GM18861 (cell line): Measurements from ENCODE around the gene MOGAT1.
A peak's percentile ranks its signal among the peaks of the same experiment; 100 is the strongest.
"Not testable (repeated sequence)": the region's sequence is repeated elsewhere in the genome, so short reads cannot be mapped to it uniquely, and the experiment has no call there.

Experiments
- ATAC-seq: cut with Tn5 transposase; IDR thresholded peaks from one replicate; pipeline ENCODE4 v1.9.1; 2021; ENCODE audit not compliant: unreplicated experiment

MOGAT1 gene

GRCh38 chr2:222738809-222739208, 67.4 kb downstream of the MOGAT1 start:
- no peak for ATAC-seq

- no peak for ATAC-seq
Observed at GRCh38 chr2:222739939-222740338, 68.5 kb downstream of the MOGAT1 start.

GRCh38 chr2:222743251-222743812, 71.9 kb downstream of the MOGAT1 start:
- no peak for ATAC-seq

- ATAC-seq = no peak
Observed at GRCh38 chr2:222745836-222746559, 74.5 kb downstream of the MOGAT1 start.

- peak; percentile 65 for ATAC-seq
Observed at GRCh38 chr2:222747526-222748160, 76.2 kb downstream of the MOGAT1 start.

- ATAC-seq = no peak
Observed at GRCh38 chr2:222750533-222750932, 79.1 kb downstream of the MOGAT1 start.

- ATAC-seq = no peak
Observed at GRCh38 chr2:222751238-222751637, 79.8 kb downstream of the MOGAT1 start.

- no peak for ATAC-seq
Observed at GRCh38 chr2:222751821-222752719, 80.6 kb downstream of the MOGAT1 start.

GRCh38 chr2:222752746-222753145, 81.3 kb downstream of the MOGAT1 start:
- ATAC-seq = no peak

GRCh38 chr2:222753251-222753824, 81.9 kb downstream of the MOGAT1 start:
- ATAC-seq = no peak

GRCh38 chr2:222754324-222754930, 83.0 kb downstream of the MOGAT1 start:
- no peak for ATAC-seq

- ATAC-seq = not testable (repeated sequence)
Observed at GRCh38 chr2:222755593-222755992, 84.1 kb downstream of the MOGAT1 start.

- ATAC-seq = no peak
Observed at GRCh38 chr2:222756362-222756831, 84.9 kb downstream of the MOGAT1 start.

- ATAC-seq = no peak
Observed at GRCh38 chr2:222756951-222757650, 85.6 kb downstream of the MOGAT1 start.
